ENCODE results near the gene IL15. TPM values are rescaled to one million over a fixed set of nuclear protein-coding genes. Genes with fewer than 3 reads are reported as not detected.
"Not testable (repeated sequence)": the region's sequence is repeated elsewhere in the genome, so short reads cannot be mapped to it uniquely, and the experiment has no call there.

The IL15 gene
- polyA plus RNA-seq, 1 donor from 2014 or later, result 8.2 TPM

DNA sequence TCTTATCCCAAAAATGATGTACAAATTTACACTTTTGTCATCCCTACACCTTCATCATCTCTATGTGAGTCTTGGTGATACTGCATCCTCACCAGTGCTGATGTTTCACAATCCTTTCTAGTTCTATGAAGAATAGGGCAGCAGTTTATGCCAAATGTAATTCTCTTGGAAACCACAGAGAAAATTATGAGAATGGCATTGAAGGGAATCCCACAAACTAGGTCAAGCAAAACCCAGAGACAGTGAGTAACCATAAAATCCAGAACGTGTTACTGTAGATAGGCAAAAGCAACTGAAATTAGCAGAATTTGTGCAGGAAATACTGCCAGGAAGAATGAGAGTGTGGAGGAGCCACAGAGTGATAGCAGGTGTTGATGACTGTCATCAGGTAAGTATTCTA is 24.5 kb downstream of the IL15 start:
- no peak overlapping the region for H3K27ac Mint-ChIP-seq
- H3K27me3 Mint-ChIP-seq, result no peaks in the 10 kb centered on the region
- H3K4me1 Mint-ChIP-seq, result peaks cover 0 to 8% (median 2%) of the 10 kb centered on the region in 3 donors
- H3K9me3 Mint-ChIP-seq, result no peaks in the 10 kb centered on the region
- H3K36me3 Mint-ChIP-seq, result peaks cover 3% of the 10 kb centered on the region
- H3K4me3 Mint-ChIP-seq, result no peak overlapping the region

DNA sequence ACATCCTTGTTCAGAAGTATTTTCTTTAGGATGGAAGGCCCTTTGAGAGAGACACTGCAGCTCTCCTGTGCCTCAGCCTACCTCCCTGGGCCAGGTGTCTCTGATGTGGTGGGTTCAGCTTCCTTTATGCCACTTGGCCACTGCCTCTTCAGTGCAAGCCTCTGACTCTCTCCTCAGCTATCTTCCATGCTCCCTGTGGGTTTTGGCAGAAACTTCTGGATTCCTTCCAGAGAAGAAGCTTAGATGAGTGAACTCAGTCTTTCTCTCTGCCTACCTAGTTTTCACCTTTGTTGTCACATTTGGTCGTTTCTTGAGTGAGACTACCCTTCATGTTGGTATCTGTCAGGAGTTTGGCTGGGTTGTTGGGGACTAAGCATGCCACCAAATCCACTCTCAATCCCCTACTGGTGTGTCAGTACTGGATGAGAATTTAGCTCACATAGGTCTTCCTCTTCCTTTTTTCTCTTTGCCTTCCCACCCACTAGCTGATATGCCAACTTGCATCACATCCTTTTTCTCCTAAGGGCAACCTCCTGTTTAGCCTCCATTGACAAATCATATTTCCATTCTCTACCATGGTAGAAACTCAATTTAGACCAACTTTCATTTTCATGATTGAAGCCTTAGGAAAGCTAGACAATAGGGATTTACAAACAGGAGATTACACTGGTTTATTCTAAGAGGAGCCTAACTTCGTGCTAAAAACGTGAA is 32.0 kb downstream of the IL15 start:
- no peaks in the 10 kb centered on the region for H3K27me3 Mint-ChIP-seq
- H3K27ac Mint-ChIP-seq, result no peak overlapping the region
- peaks cover 0 to 6% (median 3%) of the 10 kb centered on the region in 3 donors for H3K4me1 Mint-ChIP-seq
- no peak overlapping the region for H3K4me3 Mint-ChIP-seq
- no peaks in the 10 kb centered on the region for H3K9me3 Mint-ChIP-seq
- H3K36me3 Mint-ChIP-seq, result peaks cover 11% of the 10 kb centered on the region

DNA sequence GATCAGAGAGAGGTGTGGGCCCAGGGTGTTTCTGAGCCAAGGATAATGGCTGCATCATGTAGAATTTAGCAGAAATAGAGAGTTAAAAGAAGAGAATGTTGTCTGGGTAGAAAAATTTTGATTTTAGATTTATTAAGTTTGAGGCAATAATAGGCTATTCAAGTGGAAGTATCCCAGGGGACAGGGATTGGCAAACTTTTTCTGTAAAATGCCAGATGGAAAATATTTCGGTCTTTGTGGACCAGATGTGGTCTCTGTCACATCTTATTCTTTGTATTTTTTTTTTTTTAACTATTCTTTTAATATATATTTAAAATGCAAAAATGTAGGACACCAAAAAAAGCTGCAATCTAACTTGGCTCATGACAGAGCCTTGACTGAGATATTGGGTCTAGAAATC is 33.1 kb downstream of the IL15 start:
- Mint-ChIP-seq H3K4me3 (no peak overlapping the region), H3K36me3 (peaks cover 11% of the 10 kb centered on the region), H3K9me3 (no peaks in the 10 kb centered on the region), H3K4me1 (peaks cover 0 to 3% (median 1%) of the 10 kb centered on the region in 3 donors), H3K27ac (no peak overlapping the region), H3K27me3 (no peaks in the 10 kb centered on the region)

DNA sequence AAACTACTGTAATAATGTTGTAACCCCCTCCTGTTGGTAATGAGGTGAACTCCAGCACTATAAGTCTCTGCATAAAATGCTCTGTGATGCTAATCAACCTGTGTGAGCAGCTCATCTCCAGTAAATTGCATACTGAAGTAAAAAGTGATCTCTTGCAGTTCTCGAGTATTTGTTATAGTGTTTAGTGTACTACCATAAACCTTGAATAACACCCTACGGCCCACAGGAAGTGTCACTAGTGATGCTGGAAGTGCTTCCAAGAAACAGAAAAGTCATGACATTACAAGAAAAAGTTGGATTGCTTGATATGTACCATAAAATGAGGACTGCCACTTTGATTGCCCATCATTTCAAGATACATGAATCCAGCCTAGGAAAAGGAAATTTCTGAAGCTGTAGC is 39.0 kb downstream of the IL15 start:
- Mint-ChIP-seq H3K27ac (no peak overlapping the region), H3K4me1 (peaks cover under 1 to 9% (median 4%) of the 10 kb centered on the region in 3 donors), H3K36me3 (peaks cover 12% of the 10 kb centered on the region), H3K27me3 (no peaks in the 10 kb centered on the region), H3K4me3 (no peak overlapping the region), H3K9me3 (no peaks in the 10 kb centered on the region)

DNA sequence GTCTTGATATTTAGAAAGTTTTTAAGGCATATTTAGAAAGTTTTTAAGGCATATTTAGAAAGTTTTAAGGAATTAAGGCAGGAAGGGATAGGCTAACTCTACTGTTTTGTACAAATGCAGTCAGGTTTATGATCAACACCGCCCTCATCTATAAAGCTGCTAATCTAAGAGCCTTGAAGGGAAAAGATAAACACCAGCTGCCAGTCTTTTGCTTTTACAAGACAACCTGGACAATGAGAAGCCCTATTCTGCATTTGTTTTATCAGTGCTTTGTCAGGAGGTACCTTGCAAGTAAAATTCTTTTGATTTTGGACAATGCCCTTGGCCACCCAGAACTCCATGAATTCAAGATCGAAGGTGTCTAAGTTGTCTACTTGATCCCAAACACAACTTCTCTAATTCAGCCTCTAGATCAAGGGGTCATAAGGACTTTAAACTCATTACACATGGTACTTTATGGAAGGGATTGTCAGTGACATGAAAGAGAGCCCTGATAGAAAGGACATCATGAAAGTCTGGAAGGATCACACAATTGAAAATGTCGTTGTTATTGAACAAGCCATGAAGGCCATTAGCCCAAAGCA is 39.8 kb downstream of the IL15 start:
- Mint-ChIP-seq H3K27me3 (no peaks in the 10 kb centered on the region), H3K4me1 (peaks cover 9 to 15% (median 10%) of the 10 kb centered on the region in 3 donors), H3K4me3 (no peak overlapping the region), H3K36me3 (peaks cover 10% of the 10 kb centered on the region), H3K27ac (no peak overlapping the region), H3K9me3 (no peaks in the 10 kb centered on the region)

DNA sequence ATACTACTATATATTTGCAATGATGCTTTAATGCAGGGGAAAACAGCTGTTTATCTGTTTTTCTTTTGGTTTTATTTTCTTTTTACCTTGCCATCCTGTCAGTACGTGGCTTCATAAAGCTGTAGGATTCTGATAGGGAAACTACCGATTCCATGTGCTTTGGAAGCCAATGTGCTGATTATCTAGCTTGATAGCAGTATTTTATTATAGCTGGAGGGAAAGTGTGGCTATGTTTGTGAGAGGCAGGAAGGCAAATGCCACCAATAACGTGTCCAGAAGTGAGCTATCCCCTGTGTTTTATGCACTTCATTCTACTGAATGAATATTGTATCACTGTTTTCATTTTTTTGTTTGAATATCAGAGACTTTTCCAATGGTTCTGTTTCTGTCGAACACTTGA is 43.7 kb downstream of the IL15 start:
- H3K9me3 Mint-ChIP-seq, result no peaks in the 10 kb centered on the region
- H3K4me1 Mint-ChIP-seq, result peaks cover 9 to 15% (median 10%) of the 10 kb centered on the region in 3 donors

DNA sequence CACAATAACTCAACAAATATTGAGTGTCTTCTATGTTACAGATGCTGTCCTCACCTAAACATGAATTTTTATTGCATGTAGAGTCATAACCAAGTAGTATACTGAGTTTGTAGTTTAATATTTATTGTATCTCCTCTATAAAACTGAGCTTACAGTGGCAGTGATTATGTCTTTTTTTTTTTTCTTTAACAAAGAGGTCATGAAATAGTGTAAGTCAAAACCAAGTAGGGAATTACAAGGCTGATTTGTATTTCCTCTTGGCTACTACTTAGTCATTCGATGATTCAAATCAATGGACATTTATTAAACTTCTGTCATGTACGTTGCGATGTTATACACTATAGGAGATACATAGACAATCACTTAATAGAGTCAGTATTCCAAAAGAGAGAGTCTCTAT is 48.4 kb downstream of the IL15 start:
- Mint-ChIP-seq H3K27me3 (no peaks in the 10 kb centered on the region), H3K9me3 (peaks cover 0 to 6% (median 3%) of the 10 kb centered on the region in 3 donors), H3K4me1 (peaks cover 6 to 11% (median 9%) of the 10 kb centered on the region in 3 donors), H3K27ac (no peak overlapping the region), H3K4me3 (no peak overlapping the region), H3K36me3 (peaks cover 3% of the 10 kb centered on the region)

More for the DNA sequence above, 43.7 kb downstream of the IL15 start:
- Mint-ChIP-seq H3K27me3 (no peaks in the 10 kb centered on the region), H3K27ac (no peak overlapping the region), H3K4me3 (no peak overlapping the region), H3K36me3 (peaks cover 7% of the 10 kb centered on the region)

DNA sequence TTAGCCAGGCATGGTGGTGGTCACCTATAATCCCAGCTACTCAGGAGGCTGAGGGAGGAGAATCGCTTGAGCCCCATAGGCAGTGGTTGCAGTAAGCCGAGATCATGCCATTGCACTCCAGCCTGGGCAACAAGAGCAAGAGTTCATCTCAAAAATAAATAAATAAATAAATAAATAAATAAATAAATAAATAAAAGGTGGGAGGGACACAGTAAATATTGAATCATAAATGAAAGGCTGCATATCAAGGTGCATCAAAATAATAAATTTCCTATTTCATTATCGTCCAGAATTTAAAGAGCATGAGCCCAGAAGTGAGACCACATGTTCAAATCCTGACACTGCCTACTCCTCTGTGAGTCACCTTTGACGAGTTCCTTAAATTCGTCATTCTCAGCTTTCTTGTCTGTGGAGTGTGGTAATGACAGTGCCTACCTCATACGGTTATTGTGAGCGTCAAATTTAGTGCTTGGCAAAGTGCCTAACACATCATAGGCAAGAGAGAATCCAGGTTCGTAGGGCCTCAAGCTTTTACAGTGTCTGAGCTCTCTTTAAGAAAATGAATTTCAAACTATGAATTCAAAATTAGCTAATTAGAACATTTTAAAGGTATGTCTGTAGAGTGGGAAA is 49.9 kb downstream of the IL15 start:
- H3K36me3 Mint-ChIP-seq, result peaks cover 5% of the 10 kb centered on the region
- H3K27me3 Mint-ChIP-seq, result no peaks in the 10 kb centered on the region
- H3K4me3 Mint-ChIP-seq, result no peak overlapping the region
- H3K27ac Mint-ChIP-seq, result peak overlapping the region in 1 of 3 donors; percentile 43
- peaks cover 0 to 1% (median 0%) of the 10 kb centered on the region in 3 donors for H3K4me1 Mint-ChIP-seq
- H3K9me3 Mint-ChIP-seq, result peaks cover 0 to 6% (median 3%) of the 10 kb centered on the region in 3 donors

DNA sequence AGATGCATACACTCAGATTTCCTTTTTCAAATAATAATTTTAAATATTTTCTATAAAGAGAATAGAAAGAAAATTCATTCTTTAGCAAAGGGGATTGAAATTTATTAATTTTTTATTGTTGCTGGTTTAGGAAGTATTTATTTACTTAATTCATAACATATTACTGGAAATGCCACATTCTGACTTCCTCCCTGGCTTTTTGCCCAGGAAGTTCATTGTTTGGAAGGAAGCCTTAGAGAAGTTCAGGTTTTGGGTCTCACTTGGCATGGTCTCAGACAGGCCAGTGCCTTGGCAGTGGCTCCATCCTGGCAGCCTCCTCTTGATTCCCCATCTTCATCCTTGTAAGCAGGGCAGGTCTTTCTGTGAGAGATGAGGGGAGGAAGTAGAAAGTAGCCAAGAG is 50.5 kb downstream of the IL15 start:
- Mint-ChIP-seq H3K9me3 (peaks cover 0 to 6% (median 3%) of the 10 kb centered on the region in 3 donors), H3K27ac (no peak overlapping the region), H3K36me3 (peaks cover 5% of the 10 kb centered on the region), H3K4me3 (no peak overlapping the region), H3K4me1 (no peaks in the 10 kb centered on the region), H3K27me3 (no peaks in the 10 kb centered on the region)

DNA sequence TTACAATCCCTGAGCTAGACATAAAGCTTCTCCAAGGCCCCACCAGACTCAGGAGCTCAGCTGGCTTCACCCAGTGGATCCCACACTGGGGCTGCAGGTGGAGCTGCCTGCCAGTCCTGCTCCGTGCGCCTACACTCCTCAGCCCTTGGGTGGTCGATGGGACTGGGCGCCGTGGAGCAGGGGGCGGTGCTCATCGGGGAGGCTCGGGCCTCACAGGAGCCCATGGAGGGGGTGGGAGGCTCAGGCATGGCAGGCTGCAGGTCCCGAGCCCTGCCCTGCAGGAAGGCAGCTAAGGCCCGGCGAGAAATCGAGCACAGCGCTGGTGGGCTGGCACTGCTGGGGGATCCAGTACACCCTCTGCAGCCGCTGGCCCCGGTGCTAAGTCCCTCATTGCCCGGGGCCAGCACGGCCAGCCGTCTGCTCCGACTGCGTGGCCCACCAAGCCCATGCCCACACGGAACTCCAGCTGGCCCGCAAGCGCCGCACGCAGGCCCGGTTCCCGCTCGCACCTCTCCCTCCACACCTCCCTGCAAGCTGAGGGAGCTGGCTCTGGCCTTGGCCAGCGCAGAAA is 53.4 kb downstream of the IL15 start:
- H3K4me3 Mint-ChIP-seq, H3K4me1 Mint-ChIP-seq, H3K27me3 Mint-ChIP-seq, H3K36me3 Mint-ChIP-seq, H3K27ac Mint-ChIP-seq, H3K9me3 Mint-ChIP-seq: not testable (repeated sequence)

DNA sequence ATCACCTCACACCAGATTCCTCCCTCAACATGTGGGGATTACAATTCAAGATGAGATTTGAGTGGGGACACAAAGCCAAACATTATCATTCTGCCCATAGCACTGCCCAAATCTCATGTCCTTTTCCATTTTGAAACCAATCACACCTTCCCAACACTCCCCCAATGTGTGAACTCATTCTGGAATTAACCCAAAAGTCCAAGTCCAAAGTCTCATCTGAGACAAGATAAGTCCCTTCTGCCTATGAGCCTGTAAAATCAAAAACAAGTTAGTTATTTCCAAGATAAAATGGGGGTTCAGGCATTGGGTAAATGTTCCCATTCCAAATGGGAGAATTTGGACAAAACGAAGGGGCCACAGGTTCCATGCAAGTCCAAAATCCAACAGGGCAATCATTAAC is 54.9 kb downstream of the IL15 start:
- not testable (repeated sequence) for H3K27ac Mint-ChIP-seq, H3K4me1 Mint-ChIP-seq, H3K9me3 Mint-ChIP-seq, H3K27me3 Mint-ChIP-seq, H3K4me3 Mint-ChIP-seq, H3K36me3 Mint-ChIP-seq

DNA sequence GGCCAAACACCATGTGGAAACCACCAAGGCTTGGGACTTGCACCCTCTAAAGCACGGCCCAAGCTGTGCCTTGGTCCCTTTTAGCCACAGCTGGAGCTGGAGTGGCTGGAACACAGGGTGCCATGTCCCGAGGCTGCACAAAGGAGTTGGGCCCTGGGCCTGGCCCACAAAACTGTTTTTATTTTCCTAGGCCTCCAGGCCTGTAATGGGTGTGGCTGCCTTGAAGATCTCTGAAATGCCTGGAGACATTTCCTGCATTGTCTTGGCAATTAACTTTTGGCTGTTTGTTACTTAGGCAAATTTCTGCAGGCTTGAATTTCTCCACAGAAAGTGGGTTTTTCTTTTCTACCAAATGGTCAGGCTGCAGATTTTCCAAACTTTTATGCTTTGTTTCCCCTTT is 55.7 kb downstream of the IL15 start:
- Mint-ChIP-seq H3K27ac (no peak overlapping the region), H3K27me3 (no peaks in the 10 kb centered on the region), H3K9me3 (peaks cover under 1 to 9% (median 3%) of the 10 kb centered on the region in 3 donors), H3K36me3 (peaks cover 4% of the 10 kb centered on the region), H3K4me3 (no peak overlapping the region), H3K4me1 (peaks cover 0 to 3% (median 2%) of the 10 kb centered on the region in 3 donors)

DNA sequence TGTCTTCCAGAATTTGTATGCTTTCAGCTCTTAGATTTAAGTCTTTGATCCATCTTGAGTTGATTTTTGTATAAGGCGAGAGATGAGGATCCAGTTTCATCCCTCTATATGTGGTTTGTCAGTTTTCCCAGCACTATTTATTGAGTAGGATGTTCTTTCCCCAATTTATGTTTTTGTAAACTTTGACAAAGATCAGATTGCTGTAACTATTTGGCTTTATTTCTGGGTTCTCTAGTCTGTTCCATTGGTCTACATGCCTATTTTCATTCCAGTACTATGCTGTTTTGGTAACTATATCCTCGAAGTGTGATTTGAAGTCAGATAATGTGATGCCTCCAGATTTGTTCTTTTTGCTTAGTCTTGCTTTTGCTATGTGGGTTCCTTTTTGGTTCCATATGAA is 60.7 kb downstream of the IL15 start:
- H3K4me3 Mint-ChIP-seq, result no peak overlapping the region
- H3K4me1 Mint-ChIP-seq, result peaks cover 8 to 17% (median 13%) of the 10 kb centered on the region in 3 donors

DNA sequence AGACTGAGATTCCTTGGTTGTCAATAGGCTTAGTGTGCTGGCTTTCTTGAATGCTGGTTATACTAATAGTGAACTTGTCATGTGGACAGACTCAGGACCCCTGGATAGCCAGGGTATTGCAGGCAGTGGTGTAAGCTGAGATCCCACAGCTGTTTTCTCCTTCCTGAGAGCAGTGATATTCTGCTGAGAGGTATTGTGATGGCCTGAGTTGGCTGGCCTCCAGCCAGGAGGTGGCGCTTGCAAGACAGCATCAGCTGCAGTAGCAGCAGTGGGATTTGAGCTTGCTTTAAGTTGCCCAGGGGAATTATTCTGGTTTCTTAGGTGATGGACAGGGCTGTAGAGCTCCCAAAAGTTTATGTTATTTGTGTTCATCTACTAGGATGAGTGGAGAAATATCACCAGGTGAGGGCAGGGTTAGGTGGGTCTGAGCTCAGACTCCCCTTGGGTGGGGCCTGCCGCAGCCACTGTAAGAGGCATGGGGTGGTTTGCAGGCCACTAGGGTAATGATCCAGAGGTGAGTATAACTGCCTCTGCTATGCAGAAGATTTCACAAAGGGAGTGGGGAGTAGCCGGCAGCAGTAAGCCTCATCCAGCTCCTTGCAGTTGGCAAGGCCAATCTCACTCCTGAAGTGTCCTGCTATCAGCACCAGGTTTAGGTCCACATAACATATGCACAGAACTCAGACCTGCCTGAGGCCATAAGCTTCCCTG is 66.2 kb downstream of the IL15 start:
- Mint-ChIP-seq H3K4me3 (peak overlapping the region in 1 of 4 donors; percentile 47), H3K36me3 (peaks cover 14% of the 10 kb centered on the region), H3K9me3 (peaks cover 0 to 8% (median 0%) of the 10 kb centered on the region in 3 donors), H3K27me3 (no peaks in the 10 kb centered on the region), H3K4me1 (peaks cover 30 to 43% (median 31%) of the 10 kb centered on the region in 3 donors), H3K27ac (peak overlapping the region in 2 of 3 donors; percentile 34 to 72)

More for the DNA sequence above, 60.7 kb downstream of the IL15 start:
- H3K9me3 Mint-ChIP-seq, result peaks cover 0 to 7% (median 1%) of the 10 kb centered on the region in 3 donors
- H3K27me3 Mint-ChIP-seq, result no peaks in the 10 kb centered on the region
- H3K27ac Mint-ChIP-seq, result no peak overlapping the region
- H3K36me3 Mint-ChIP-seq, result peaks cover 9% of the 10 kb centered on the region

DNA sequence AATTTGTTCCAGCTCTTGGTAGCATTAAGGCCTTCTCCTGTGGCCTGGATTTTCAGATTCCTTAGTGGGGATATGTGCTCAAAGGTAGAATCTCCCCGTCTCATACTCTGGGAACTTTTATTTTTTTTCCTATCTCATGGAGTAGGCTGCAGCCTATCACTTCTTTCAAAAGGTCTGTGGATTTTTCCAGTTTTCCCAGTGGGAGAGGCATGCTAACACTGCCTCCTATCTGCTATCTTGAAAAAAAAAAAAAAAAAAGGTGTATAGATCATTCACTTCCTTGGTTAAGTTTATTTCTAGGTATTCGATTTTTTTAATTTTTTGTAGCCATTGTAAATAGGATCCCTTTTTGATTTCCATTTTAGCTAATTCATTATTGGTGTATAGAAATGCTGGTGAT is 67.1 kb downstream of the IL15 start:
- peaks cover 12% of the 10 kb centered on the region for H3K36me3 Mint-ChIP-seq
- H3K9me3 Mint-ChIP-seq, result peaks cover 0 to 8% (median 0%) of the 10 kb centered on the region in 3 donors
- H3K4me3 Mint-ChIP-seq, result no peak overlapping the region
- H3K27ac Mint-ChIP-seq, result peak overlapping the region in 2 of 3 donors; percentile 20 to 34
- H3K27me3 Mint-ChIP-seq, result no peaks in the 10 kb centered on the region
- H3K4me1 Mint-ChIP-seq, result peaks cover 29 to 44% (median 32%) of the 10 kb centered on the region in 3 donors
